IMR-90 (cell line): ENCODE results near the gene CD1B. TPM values are rescaled to one million over a fixed set of nuclear protein-coding genes. Genes with fewer than 3 reads are reported as not detected.

Experiments used
- ATAC-seq: fragments of 200-7000 bp; cut with Tn5 transposase; 2 replicates; pipeline ENCODE4 v1.9.1; 2020; ENCODE audit warnings: low read depth, mild to moderate bottlenecking, moderate library complexity
- BruUV-seq: library from RNA; stranded (reverse); fragments of 400-500 nt; replicated peaks from 2 replicates; lab custom pipeline; 2021; lab: Mats Ljungman, UMichigan
- CTCF ChIA-PET: fragments of 300-600 bp; formaldehyde crosslinking; extraction: SDS; loops from one replicate; lab custom pipeline; 2021; ENCODE audit warnings: antibody characterized with exemption; lab: Yijun Ruan, JAX
- POLR2A ChIA-PET: fragments of 300-600 bp; sonication (Branson Sonifier 250); formaldehyde crosslinking; loops from one replicate; lab custom pipeline; 2022; ENCODE audit warnings: antibody characterized with exemption; ENCODE audit not compliant: unreplicated experiment; lab: Charles Lee
- DNase-seq: peaks from one replicate; pipeline ENCODE4 v3.0.0; 2013
- H2AFZ ChIP-seq: replicated peaks from 2 replicates; pipeline ENCODE3; 2013; ENCODE audit warnings: low read length, mild to moderate bottlenecking; ENCODE audit not compliant: poor library complexity
- H2AK5ac ChIP-seq: 2 replicates; pipeline ENCODE4 v1.6.1; 2013; ENCODE audit warnings: low read depth, low read length, inconsistent platforms
- H2AK9ac ChIP-seq: replicated peaks from 2 replicates; pipeline ENCODE3; 2013; ENCODE audit warnings: mild to moderate bottlenecking, low read depth, low read length, moderate library complexity; ENCODE audit not compliant: poor library complexity
- H2BK120ac ChIP-seq: 2 replicates; pipeline ENCODE4 v1.6.1; 2013; ENCODE audit warnings: low read depth, low read length, inconsistent platforms
- H2BK15ac ChIP-seq: 3 replicates; pipeline ENCODE4 v1.6.1; 2013; ENCODE audit warnings: low read depth, low read length, inconsistent platforms
- H2BK20ac ChIP-seq: 2 replicates; pipeline ENCODE4 v1.6.1; 2013; ENCODE audit warnings: low read depth, mild to moderate bottlenecking, inconsistent platforms, low read length, moderate library complexity
- H2BK5ac ChIP-seq: 2 replicates; pipeline ENCODE4 v1.6.1; 2013; ENCODE audit warnings: mild to moderate bottlenecking, low read depth, low read length, inconsistent platforms; ENCODE audit not compliant: poor library complexity, severe bottlenecking
- H3K14ac ChIP-seq: replicated peaks from 2 replicates; pipeline ENCODE4 v1.6.1; 2013; ENCODE audit warnings: low read depth, low read length, inconsistent platforms
- H3K18ac ChIP-seq: 2 replicates; pipeline ENCODE4 v1.6.1; 2013; ENCODE audit warnings: low read depth, low read length, control low read depth
- H3K23ac ChIP-seq: 2 replicates; pipeline ENCODE4 v1.6.1; 2013; ENCODE audit warnings: low read depth, low read length, inconsistent platforms
- H3K27ac ChIP-seq: 2 replicates; pipeline ENCODE4 v1.5.1; 2013; ENCODE audit warnings: mild to moderate bottlenecking, control low read depth, low read length; ENCODE audit not compliant: insufficient read depth
- H3K27me3 ChIP-seq: 2 replicates; pipeline ENCODE4 v1.6.1; 2013; ENCODE audit warnings: low read length; ENCODE audit not compliant: control insufficient read depth, insufficient read depth
- H3K36me3 ChIP-seq: 2 replicates; pipeline ENCODE4 v1.6.1; 2013; ENCODE audit warnings: low read length, mixed read lengths; ENCODE audit not compliant: control insufficient read depth, insufficient read depth
- H3K4ac ChIP-seq: 2 replicates; pipeline ENCODE4 v1.6.1; 2013; ENCODE audit warnings: low read depth, low read length, inconsistent platforms
- H3K4me1 ChIP-seq: 2 replicates; pipeline ENCODE4 v1.6.1; 2013; ENCODE audit warnings: low read length, mixed read lengths; ENCODE audit not compliant: control insufficient read depth, insufficient read depth
- H3K4me2 ChIP-seq: 2 replicates; pipeline ENCODE4 v1.6.1; 2013; ENCODE audit warnings: low read depth, mild to moderate bottlenecking, control low read depth, low read length, moderate library complexity
- H3K4me3 ChIP-seq: 2 replicates; pipeline ENCODE4 v1.5.1; 2013; ENCODE audit warnings: low read depth, mild to moderate bottlenecking, control low read depth, low read length, moderate library complexity; ENCODE audit not compliant: insufficient read depth
- H3K56ac ChIP-seq: 2 replicates; pipeline ENCODE4 v1.6.1; 2013; ENCODE audit warnings: low read length, inconsistent platforms; ENCODE audit not compliant: insufficient read depth; ENCODE audit errors: extremely low read depth
- H3K79me1 ChIP-seq, 2 experiments: 2 replicates each; pipeline ENCODE4 v1.6.1; 2013; ENCODE audit warnings: low read length in 2 of 2, inconsistent platforms in 1 of 2, low read depth in 1 of 2
- H3K9ac ChIP-seq: 2 replicates; pipeline ENCODE4 v1.6.1; 2013; ENCODE audit warnings: low read depth, low read length, control low read depth
- H3K9me1 ChIP-seq: 2 replicates; pipeline ENCODE4 v1.6.1; 2013; ENCODE audit warnings: low read length, inconsistent platforms; ENCODE audit not compliant: insufficient read depth
- H3K9me3 ChIP-seq: 2 replicates; pipeline ENCODE4 v1.6.1; 2013; ENCODE audit warnings: low read length; ENCODE audit not compliant: control insufficient read depth, insufficient read depth
- H4K20me1 ChIP-seq: 2 replicates; pipeline ENCODE4 v1.6.1; 2013; ENCODE audit warnings: low read length, inconsistent platforms; ENCODE audit not compliant: insufficient read depth
- H4K5ac ChIP-seq: 2 replicates; pipeline ENCODE4 v1.6.1; 2013; ENCODE audit warnings: mild to moderate bottlenecking, low read depth, low read length, control low read depth
- H4K8ac ChIP-seq, 2 experiments: 2 replicates each; pipeline ENCODE4 v1.6.1; 2013; ENCODE audit warnings: low read depth in 2 of 2, low read length in 2 of 2, control low read depth in 1 of 2, inconsistent platforms in 1 of 2
- H4K91ac ChIP-seq: 2 replicates; pipeline ENCODE4 v1.6.1; 2013; ENCODE audit warnings: low read depth, low read length, inconsistent platforms; ENCODE audit not compliant: insufficient read depth
- CEBPB ChIP-seq: IDR thresholded peaks from 2 replicates; pipeline ENCODE4 v1.6.1; 2012; ENCODE audit warnings: low read depth, low read length, improper control_type of control experiment
- ELK1 ChIP-seq: fragments of 150-350 bp; IDR thresholded peaks from 2 replicates; pipeline ENCODE4 v1.6.1; 2016; ENCODE audit warnings: low read depth, mild to moderate bottlenecking, low read length, moderate library complexity, borderline replicate concordance
- NFE2L2 ChIP-seq: fragments of 150-350 bp; IDR thresholded peaks from 2 replicates; pipeline ENCODE4 v1.6.1; 2016; ENCODE audit warnings: low read depth, mild to moderate bottlenecking, low read length
- POLR2A ChIP-seq: IDR thresholded peaks from 2 replicates; pipeline ENCODE4 v1.6.1; 2012; ENCODE audit warnings: mild to moderate bottlenecking, low read depth, low read length
- RFX5 ChIP-seq: IDR thresholded peaks from 2 replicates; pipeline ENCODE4 v1.8.0; 2012; ENCODE audit warnings: low read depth, mild to moderate bottlenecking, low read length, moderate library complexity
- SMC3 ChIP-seq: fragments of 150-350 bp; IDR thresholded peaks from 2 replicates; pipeline ENCODE4 v1.6.1; 2016; ENCODE audit warnings: low read depth, mild to moderate bottlenecking, antibody characterized with exemption, low read length, moderate library complexity
- WGBS, 2 experiments: methylation state at CpG; one replicate each; pipeline versions ENCODE4 v1.1.5 to v1.1.7; 2013; ENCODE audit warnings: missing lambda C conversion rate in 2 of 2; ENCODE audit not compliant: insufficient read length in 1 of 2; ENCODE audit errors: extremely low coverage in 2 of 2; 5-methylcytosine and 5-hydroxymethylcytosine counted together
- dilution Hi-C: fragments of 300-500 bp; cut with HindIII; formaldehyde crosslinking; loops from one replicate; pipeline ENCODE4 v1.14.3; 2018; ENCODE audit warnings: low sequenced_read_pairs; ENCODE audit not compliant: unreplicated experiment
- in situ Hi-C: fragments of 300-500 bp; cut with MboI; formaldehyde crosslinking; loops from 3 replicates; pipeline ENCODE4 v1.14.3; 2019; ENCODE audit warnings: low sequenced_read_pairs, inconsistent platforms, mixed read lengths
- intact Hi-C: fragments of 100-400 bp; cut with micrococcal nuclease; formaldehyde crosslinking; loops from 2 replicates; pipeline ENCODE4 v1.10.0; 2022
- polyA plus RNA-seq, 3 experiments: library from polyadenylated mRNA; depleted of rRNA; stranded (reverse); fragments of >200 nt; gene quantifications; 2 replicates each; pipeline ENCODE4 v1.2.3, GENCODE V29; 2012; ENCODE audit warnings: low replicate concordance in 1 of 3
- total RNA-seq: library from RNA; depleted of rRNA; stranded (reverse); fragments of >200 nt; gene quantifications from 2 replicates; pipeline ENCODE4 v1.2.3, GENCODE V29; 2012
- TF ChIP-seq, protein P1 (sequence below): conservative IDR thresholded peaks from 2 replicates; pipeline ENCODE4 v1.5.1; 2012; ENCODE audit warnings: mild to moderate bottlenecking, low read depth, low read length, improper control_type of control experiment

The CD1B gene
- total and polyA plus RNA-seq, 2 of the 4 experiments (the other 2 are of a cell fraction): not detected

GRCh38 chr1:158355773-158356285 lies 24.5 kb upstream of the CD1B start:
- Histone ChIP-seq H3K18ac (no peak overlapping the region), H3K4ac (no peak overlapping the region), H2BK5ac (no peak overlapping the region), H3K4me2 (no peak overlapping the region), H3K36me3 (no peaks in the 10 kb centered on the region), H4K8ac (no peak overlapping the region), H2AFZ (no peak overlapping the region), H3K9ac (no peak overlapping the region), H2AK5ac (no peak overlapping the region), H3K23ac (no peak overlapping the region), H3K27me3 (no peaks in the 10 kb centered on the region), H3K4me1 (no peaks in the 10 kb centered on the region), H3K4me3 (no peak overlapping the region), H3K56ac (no peak overlapping the region), H2BK20ac (no peak overlapping the region), H4K91ac (no peak overlapping the region), H2BK15ac (no peak overlapping the region), H3K14ac (no peak overlapping the region), H3K79me1 (no peaks in the 10 kb centered on the region), H3K9me3 (no peaks in the 10 kb centered on the region; the same call in 1 of the 2 replicates), H3K9me1 (no peaks in the 10 kb centered on the region), H4K20me1 (no peaks in the 10 kb centered on the region), H2BK120ac (no peak overlapping the region), H2AK9ac (no peak overlapping the region), H3K27ac (no peak overlapping the region), H4K5ac (no peak overlapping the region)
- ChIA-PET POLR2A (no interaction called here), CTCF (interaction anchor here (0.7 kb wide), 1 partner anchor 27 kb away, joined by 3 read pairs; no protein-coding TSS in a partner anchor)
- dilution Hi-C loops (no loop called here), in situ Hi-C loops (no loop called here), intact Hi-C loops (no loop called here)
- WGBS, 2 experiments: 47% methylated on average over 4 of the region's 10 CpGs; no CpG with 5 or more reads in 1 of the 2 experiments
- ATAC-seq: no peak
- no peak for DNase-seq
- TF ChIP-seq RFX5: no peak
- TF ChIP-seq, protein P1, sequence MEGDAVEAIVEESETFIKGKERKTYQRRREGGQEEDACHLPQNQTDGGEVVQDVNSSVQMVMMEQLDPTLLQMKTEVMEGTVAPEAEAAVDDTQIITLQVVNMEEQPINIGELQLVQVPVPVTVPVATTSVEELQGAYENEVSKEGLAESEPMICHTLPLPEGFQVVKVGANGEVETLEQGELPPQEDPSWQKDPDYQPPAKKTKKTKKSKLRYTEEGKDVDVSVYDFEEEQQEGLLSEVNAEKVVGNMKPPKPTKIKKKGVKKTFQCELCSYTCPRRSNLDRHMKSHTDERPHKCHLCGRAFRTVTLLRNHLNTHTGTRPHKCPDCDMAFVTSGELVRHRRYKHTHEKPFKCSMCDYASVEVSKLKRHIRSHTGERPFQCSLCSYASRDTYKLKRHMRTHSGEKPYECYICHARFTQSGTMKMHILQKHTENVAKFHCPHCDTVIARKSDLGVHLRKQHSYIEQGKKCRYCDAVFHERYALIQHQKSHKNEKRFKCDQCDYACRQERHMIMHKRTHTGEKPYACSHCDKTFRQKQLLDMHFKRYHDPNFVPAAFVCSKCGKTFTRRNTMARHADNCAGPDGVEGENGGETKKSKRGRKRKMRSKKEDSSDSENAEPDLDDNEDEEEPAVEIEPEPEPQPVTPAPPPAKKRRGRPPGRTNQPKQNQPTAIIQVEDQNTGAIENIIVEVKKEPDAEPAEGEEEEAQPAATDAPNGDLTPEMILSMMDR: no peak
- no peak for TF ChIP-seq ELK1
- no peak for TF ChIP-seq POLR2A
- TF ChIP-seq SMC3: no peak
- no peak for TF ChIP-seq NFE2L2
- TF ChIP-seq CEBPB: no peak
- no TSS peak for BruUV-seq
